ENCODE measurements around the gene LTBR. TPM values are rescaled to one million over a fixed set of nuclear protein-coding genes. Genes with fewer than 3 reads are reported as not detected.
"Not testable (repeated sequence)": the region's sequence is repeated elsewhere in the genome, so short reads cannot be mapped to it uniquely, and the experiment has no call there.

Gene LTBR
- total RNA-seq, 1 donor from 2014 or later, result 28.2 TPM

GRCh38 chr12:6426882-6427671 lies 43.1 kb downstream of the LTBR start:
- DNase-seq, result no peak

GRCh38 chr12:6427796-6428195 lies 43.8 kb downstream of the LTBR start:
- DNase-seq, result not testable (repeated sequence)

- no peak for DNase-seq
Observed at GRCh38 chr12:6428326-6428725, 44.4 kb downstream of the LTBR start.

- peak; percentile 54 for DNase-seq
Observed at GRCh38 chr12:6430124-6430989, 46.4 kb downstream of the LTBR start.

GRCh38 chr12:6432991-6433390 lies 49.0 kb downstream of the LTBR start:
- no peak for DNase-seq

GRCh38 chr12:6434205-6435140 lies 50.5 kb downstream of the LTBR start:
- DNase-seq, result no peak

GRCh38 chr12:6435961-6436715 lies 52.2 kb downstream of the LTBR start:
- DNase-seq, result no peak

- no peak for DNase-seq
Observed at GRCh38 chr12:6437586-6437985, 53.6 kb downstream of the LTBR start.

- no peak for DNase-seq
Observed at GRCh38 chr12:6438345-6438744, 54.4 kb downstream of the LTBR start.

- no peak for DNase-seq
Observed at GRCh38 chr12:6440391-6440790, 56.4 kb downstream of the LTBR start.

Small RNA genes lying within 50 kb of the gene (small RNA-seq; reads per million reads assigned to genes)
- gene RN7SL391P (ENCODE audit: low replicate concordance), result not detected

Other genes starting within 250 kb of the LTBR start
- gene CD9, start 183.8 kb upstream of the LTBR start, total RNA-seq, result 297 TPM
- 5.4 TPM for gene PLEKHG6, start 73.5 kb upstream of the LTBR start, total RNA-seq
- 69.2 TPM for gene TNFRSF1A, start 42.1 kb upstream of the LTBR start, total RNA-seq
- gene SCNN1A, start 8.6 kb upstream of the LTBR start, total RNA-seq, result 10.2 TPM
- 0.20 TPM for gene CD27, start 60.8 kb downstream of the LTBR start, total RNA-seq
- 8.3 TPM for gene TAPBPL, start 67.9 kb downstream of the LTBR start, total RNA-seq
- 7.0 TPM for gene VAMP1, start 86.5 kb downstream of the LTBR start, total RNA-seq
- 59.9 TPM for gene MRPL51, start 109.1 kb downstream of the LTBR start, total RNA-seq
- gene NCAPD2, start 109.9 kb downstream of the LTBR start, total RNA-seq, result 29.6 TPM
- gene GAPDH, start 150.4 kb downstream of the LTBR start, total RNA-seq, result 1,424 TPM
- gene IFFO1, start 171.9 kb downstream of the LTBR start, total RNA-seq, result 8.5 TPM
- gene NOP2, start 184.1 kb downstream of the LTBR start, total RNA-seq, result 11.5 TPM
- 161 TPM for gene CHD4, start 223.2 kb downstream of the LTBR start, total RNA-seq